Fibroblast of the aortic adventitia (primary cell): ENCODE data around the gene ANKHD1. TPM values are rescaled to one million over a fixed set of nuclear protein-coding genes. Genes with fewer than 3 reads are reported as not detected.

Experiments
- DNase-seq: peaks from one replicate; pipeline ENCODE4 v3.0.0-alpha.2; 2010; ENCODE audit warnings: low read depth
- H3K4me3 ChIP-seq: 2 replicates; pipeline ENCODE4 v1.5.1; 2011; ENCODE audit warnings: low read depth, mild to moderate bottlenecking, control low read depth, low read length, moderate library complexity
- CTCF ChIP-seq: IDR thresholded peaks from 2 replicates; pipeline ENCODE4 v1.5.1; 2011; ENCODE audit warnings: mild to moderate bottlenecking, low read length, control low read depth, inconsistent platforms; ENCODE audit not compliant: insufficient read depth
- small RNA-seq: library from RNA; depleted of rRNA; stranded (forward); fragments of <200 nt; gene quantifications from one replicate; pipeline ENCODE3, GENCODE V24; 2012
- total RNA-seq: library from RNA; depleted of rRNA; stranded (reverse); fragments of >200 nt; gene quantifications from 2 replicates; pipeline ENCODE4 v1.2.3, GENCODE V29; 2012; ENCODE audit warnings: low replicate concordance

ANKHD1 gene
- total RNA-seq, 1 donor, result 71.1 TPM

GRCh38 chr5:140588311-140589070 is 186.9 kb downstream of the ANKHD1 start:
- no peak overlapping the region for H3K4me3 ChIP-seq
- no peak for TF ChIP-seq CTCF
- DNase-seq, result peak; percentile 82

Small RNA genes within 50 kb of the gene (small RNA-seq; reads per million reads assigned to genes)
- not detected for gene RF00279
- not detected for gene RF00443
- gene RNU4-14P, result not detected

Other genes starting within 250 kb of the ANKHD1 start
- 35.8 and 43.4 TPM in 2 replicates for gene CYSTM1, start 226.6 kb upstream of the ANKHD1 start, total RNA-seq
- gene PFDN1, start 98.7 kb upstream of the ANKHD1 start, total RNA-seq, result 31.2 and 60.2 TPM in 2 replicates
- 0.41 and 0.90 TPM in 2 replicates for gene HBEGF, start 55.2 kb upstream of the ANKHD1 start, total RNA-seq
- gene SLC4A9, start 41.6 kb upstream of the ANKHD1 start, total RNA-seq, result not detected in 2 replicates
- 0.74 and 4.7 TPM in 2 replicates for gene EIF4EBP3, start 145.8 kb downstream of the ANKHD1 start, total RNA-seq
- gene SRA1, start 155.6 kb downstream of the ANKHD1 start, total RNA-seq, result 29.3 and 29.6 TPM in 2 replicates
- 16.1 and 17.5 TPM in 2 replicates for gene APBB3, start 162.8 kb downstream of the ANKHD1 start, total RNA-seq
- 17.0 and 28.0 TPM in 2 replicates for gene SLC35A4, start 163.0 kb downstream of the ANKHD1 start, total RNA-seq
- gene CD14, start 231.3 kb downstream of the ANKHD1 start, total RNA-seq, result 0.36 and 4.4 TPM in 2 replicates
- gene TMCO6, start 237.6 kb downstream of the ANKHD1 start, total RNA-seq, result 21.1 and 295 TPM in 2 replicates
- gene NDUFA2, start 245.8 kb downstream of the ANKHD1 start, total RNA-seq, result 32.9 and 40.6 TPM in 2 replicates
- gene IK, start 246.0 kb downstream of the ANKHD1 start, total RNA-seq, result 84.2 and 183 TPM in 2 replicates